ENCODE data around the gene FAM180B. TPM values are rescaled to one million over a fixed set of nuclear protein-coding genes. Genes with fewer than 3 reads are reported as not detected.

The FAM180B gene
- total and polyA plus RNA-seq, 8 donors: 0.13 to 0.35 (median 0.25) TPM; not detected in 2

DNA sequence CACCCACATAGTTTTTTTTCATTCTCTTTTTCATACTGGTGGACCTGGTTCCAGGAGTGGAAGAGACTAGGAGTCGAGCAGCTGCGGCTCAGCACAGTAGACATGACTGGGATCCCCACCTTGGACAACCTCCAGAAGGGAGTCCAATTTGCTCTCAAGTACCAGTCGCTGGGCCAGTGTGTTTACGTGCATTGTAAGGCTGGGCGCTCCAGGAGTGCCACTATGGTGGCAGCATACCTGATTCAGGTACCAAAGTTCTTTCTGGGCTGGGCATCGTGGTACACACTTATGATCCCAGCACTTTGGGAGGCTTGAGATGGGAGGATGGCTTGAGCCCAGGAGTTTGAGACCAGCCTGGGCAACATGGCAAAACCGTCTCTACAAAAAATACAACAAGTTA is 16.8 kb upstream of the FAM180B start:
- no peak for ATAC-seq
- Histone ChIP-seq H3K4me1 (peaks cover 4 to 31% of the 10 kb centered on the region in 2 donors), H3K27ac (no peak overlapping the region), H3K9me3 (no peaks in the 10 kb centered on the region), H3K27me3 (no peaks in the 10 kb centered on the region), H3K36me3 (peaks cover 0 to 52% of the 10 kb centered on the region in 2 donors), H3K4me3 (no peak overlapping the region)
- no peak for DNase-seq
- intact Hi-C loops (cut with DNase I): loop anchor here in 1 of 2 donors (10.0 kb wide), 1 partner anchor 85 kb away; no protein-coding TSS in a partner anchor
- TF ChIP-seq, protein P1, sequence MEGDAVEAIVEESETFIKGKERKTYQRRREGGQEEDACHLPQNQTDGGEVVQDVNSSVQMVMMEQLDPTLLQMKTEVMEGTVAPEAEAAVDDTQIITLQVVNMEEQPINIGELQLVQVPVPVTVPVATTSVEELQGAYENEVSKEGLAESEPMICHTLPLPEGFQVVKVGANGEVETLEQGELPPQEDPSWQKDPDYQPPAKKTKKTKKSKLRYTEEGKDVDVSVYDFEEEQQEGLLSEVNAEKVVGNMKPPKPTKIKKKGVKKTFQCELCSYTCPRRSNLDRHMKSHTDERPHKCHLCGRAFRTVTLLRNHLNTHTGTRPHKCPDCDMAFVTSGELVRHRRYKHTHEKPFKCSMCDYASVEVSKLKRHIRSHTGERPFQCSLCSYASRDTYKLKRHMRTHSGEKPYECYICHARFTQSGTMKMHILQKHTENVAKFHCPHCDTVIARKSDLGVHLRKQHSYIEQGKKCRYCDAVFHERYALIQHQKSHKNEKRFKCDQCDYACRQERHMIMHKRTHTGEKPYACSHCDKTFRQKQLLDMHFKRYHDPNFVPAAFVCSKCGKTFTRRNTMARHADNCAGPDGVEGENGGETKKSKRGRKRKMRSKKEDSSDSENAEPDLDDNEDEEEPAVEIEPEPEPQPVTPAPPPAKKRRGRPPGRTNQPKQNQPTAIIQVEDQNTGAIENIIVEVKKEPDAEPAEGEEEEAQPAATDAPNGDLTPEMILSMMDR (IDR thresholded peaks at IDR 0.05): no peak

DNA sequence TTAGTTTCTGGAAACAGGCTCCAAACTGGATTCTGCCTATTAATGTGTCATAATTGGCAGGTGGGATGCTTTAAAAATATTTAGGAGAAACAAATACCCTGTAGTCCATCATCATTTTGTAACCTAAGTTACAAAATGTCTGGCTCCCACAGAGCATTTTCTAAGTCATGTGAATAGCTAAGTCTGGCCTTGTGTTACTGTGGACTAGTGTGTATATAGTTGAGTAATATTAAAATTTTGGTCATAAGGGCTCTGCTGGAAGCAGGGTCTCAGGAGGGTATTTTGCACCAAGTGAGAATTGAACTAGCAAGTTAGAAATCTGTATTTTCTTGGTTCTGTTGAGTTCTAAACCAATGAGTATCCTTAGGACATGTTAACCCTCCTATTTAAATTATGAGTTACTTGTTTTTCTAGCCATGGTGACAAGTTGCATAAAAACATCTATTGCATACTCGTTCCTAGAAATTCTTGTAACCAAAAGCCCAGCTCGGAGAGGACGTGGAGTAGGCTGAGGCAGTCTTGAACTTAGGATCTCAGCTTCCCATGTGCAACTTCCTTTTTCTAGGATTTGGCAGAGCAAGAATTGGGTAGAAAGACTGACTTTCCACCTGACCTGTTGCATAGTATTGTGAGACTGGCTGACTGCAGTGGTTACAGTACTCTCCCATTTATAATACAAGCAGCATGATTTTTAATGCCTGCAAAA is 15.7 kb upstream of the FAM180B start:
- intact Hi-C loops (cut with DNase I): no loop called here
- TF ChIP-seq, protein P1 (IDR thresholded peaks at IDR 0.05): no peak
- ATAC-seq (peak; percentile 30), DNase-seq (no peak)
- H3K27ac ChIP-seq: no peak overlapping the region
- peaks cover 0 to 64% of the 10 kb centered on the region in 2 donors for H3K36me3 ChIP-seq
- no peak overlapping the region for H3K4me3 ChIP-seq
- no peaks in the 10 kb centered on the region for H3K27me3 ChIP-seq
- H3K4me1 ChIP-seq: peaks cover 0 to 25% of the 10 kb centered on the region in 2 donors
- H3K9me3 ChIP-seq: no peaks in the 10 kb centered on the region

DNA sequence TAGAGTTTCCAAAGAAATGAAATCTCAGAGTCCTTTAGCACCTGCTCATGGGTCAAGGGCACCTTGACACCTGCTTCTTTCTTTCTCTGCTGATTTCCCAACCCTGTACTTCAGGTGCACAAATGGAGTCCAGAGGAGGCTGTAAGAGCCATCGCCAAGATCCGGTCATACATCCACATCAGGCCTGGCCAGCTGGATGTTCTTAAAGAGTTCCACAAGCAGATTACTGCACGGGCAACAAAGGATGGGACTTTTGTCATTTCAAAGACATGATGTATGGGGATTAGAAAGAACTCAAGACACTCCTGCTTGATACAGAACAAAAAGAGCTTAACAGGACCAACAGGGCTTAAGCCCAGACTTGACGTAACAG is 15.1 kb upstream of the FAM180B start:
- Histone ChIP-seq H3K4me3 (no peak overlapping the region), H3K27me3 (no peaks in the 10 kb centered on the region), H3K36me3 (peaks cover 0 to 69% of the 10 kb centered on the region in 2 donors), H3K4me1 (peaks cover 0 to 19% of the 10 kb centered on the region in 2 donors), H3K9me3 (no peaks in the 10 kb centered on the region), H3K27ac (no peak overlapping the region)
- intact Hi-C loops (cut with DNase I): no loop called here
- ATAC-seq: peak; percentile 40
- DNase-seq: no peak
- TF ChIP-seq, protein P1 (IDR thresholded peaks at IDR 0.05): no peak

DNA sequence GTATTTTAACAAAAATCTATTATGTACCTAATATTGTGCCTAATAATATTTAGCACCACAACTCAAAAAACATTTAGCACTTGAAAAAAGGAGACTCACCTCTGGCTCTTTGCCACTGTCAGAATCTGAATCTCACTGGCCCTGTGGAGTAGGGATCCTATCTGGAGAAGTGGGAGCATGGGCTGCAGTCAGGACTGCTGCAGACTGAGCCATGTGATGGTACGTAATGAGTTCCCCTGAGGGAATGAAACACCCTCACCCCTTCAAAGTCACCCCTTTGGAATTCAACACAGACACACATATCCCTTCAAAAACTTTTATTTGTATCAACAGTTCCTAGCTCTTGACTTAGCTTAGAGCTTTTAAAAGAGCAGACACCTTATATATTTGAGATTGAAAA is 14.6 kb upstream of the FAM180B start:
- Histone ChIP-seq H3K4me3 (no peak overlapping the region), H3K36me3 (peaks cover 0 to 75% of the 10 kb centered on the region in 2 donors), H3K9me3 (no peaks in the 10 kb centered on the region), H3K27ac (peak overlapping the region in 1 of 2 donors; percentile 18), H3K27me3 (no peaks in the 10 kb centered on the region), H3K4me1 (peaks cover 0 to 18% of the 10 kb centered on the region in 2 donors)
- TF ChIP-seq, protein P1 (IDR thresholded peaks at IDR 0.05): no peak
- intact Hi-C loops (cut with DNase I): no loop called here
- DNase-seq (no peak), ATAC-seq (no peak)

DNA sequence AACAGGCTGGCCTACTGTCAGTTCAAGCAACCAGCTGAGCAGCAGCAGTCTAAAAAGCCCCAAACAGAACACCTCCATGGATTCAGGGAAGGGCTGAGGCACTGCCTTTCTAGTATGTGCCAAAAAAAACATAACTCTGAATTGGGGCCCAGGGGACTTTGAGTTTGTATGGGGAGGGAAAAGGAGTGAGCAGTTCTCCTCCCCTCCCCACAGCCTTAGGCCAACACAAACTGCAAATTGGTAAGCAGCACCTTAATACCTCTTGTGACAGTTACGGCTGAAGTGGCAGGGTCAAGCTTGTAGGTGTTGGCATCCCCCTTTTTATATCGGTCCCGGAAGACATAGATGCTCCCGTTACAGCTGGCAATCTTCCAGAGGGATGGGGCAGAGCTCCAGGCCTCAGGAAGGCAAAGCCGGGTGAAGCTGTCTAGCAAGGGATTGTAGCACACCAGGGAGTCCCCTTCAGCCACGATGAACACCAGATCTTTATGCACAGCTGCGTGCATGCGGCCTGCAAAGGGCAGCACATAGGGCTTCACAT is 13.7 kb upstream of the FAM180B start:
- intact Hi-C loops (cut with DNase I): no loop called here
- ATAC-seq (no peak), DNase-seq (no peak)
- H3K4me3 ChIP-seq: no peak overlapping the region
- no peaks in the 10 kb centered on the region for H3K9me3 ChIP-seq
- H3K36me3 ChIP-seq: peaks cover 0 to 84% of the 10 kb centered on the region in 2 donors
- TF ChIP-seq, protein P1 (IDR thresholded peaks at IDR 0.05): no peak
- H3K27me3 ChIP-seq: no peaks in the 10 kb centered on the region
- H3K27ac ChIP-seq: peak overlapping the region in 1 of 2 donors; percentile 18
- peaks cover 6 to 24% of the 10 kb centered on the region in 2 donors for H3K4me1 ChIP-seq
